ENCODE results near the gene PLXNA4.

GRCh38 chr7:132095111-132095765 lies 481.0 kb downstream of the PLXNA4 start:
- TF ChIP-seq, protein P1, sequence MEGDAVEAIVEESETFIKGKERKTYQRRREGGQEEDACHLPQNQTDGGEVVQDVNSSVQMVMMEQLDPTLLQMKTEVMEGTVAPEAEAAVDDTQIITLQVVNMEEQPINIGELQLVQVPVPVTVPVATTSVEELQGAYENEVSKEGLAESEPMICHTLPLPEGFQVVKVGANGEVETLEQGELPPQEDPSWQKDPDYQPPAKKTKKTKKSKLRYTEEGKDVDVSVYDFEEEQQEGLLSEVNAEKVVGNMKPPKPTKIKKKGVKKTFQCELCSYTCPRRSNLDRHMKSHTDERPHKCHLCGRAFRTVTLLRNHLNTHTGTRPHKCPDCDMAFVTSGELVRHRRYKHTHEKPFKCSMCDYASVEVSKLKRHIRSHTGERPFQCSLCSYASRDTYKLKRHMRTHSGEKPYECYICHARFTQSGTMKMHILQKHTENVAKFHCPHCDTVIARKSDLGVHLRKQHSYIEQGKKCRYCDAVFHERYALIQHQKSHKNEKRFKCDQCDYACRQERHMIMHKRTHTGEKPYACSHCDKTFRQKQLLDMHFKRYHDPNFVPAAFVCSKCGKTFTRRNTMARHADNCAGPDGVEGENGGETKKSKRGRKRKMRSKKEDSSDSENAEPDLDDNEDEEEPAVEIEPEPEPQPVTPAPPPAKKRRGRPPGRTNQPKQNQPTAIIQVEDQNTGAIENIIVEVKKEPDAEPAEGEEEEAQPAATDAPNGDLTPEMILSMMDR (IDR thresholded peaks at IDR 0.05): no peak
- TF ChIP-seq EP300 (IDR thresholded peaks at IDR 0.05): no peak

Measured in gastroesophageal sphincter (tissue), 3 donors.